BE2C (cell line): Measurements from ENCODE around the gene ZBTB25. TPM values are rescaled to one million over a fixed set of nuclear protein-coding genes. Genes with fewer than 3 reads are reported as not detected.

Source experiments
- DNase-seq: peaks from one replicate; pipeline ENCODE4 v3.0.0-alpha.2; 2020
- H3K27me3 ChIP-seq: fragments of 250-450 bp; sonication (Bioruptor Pico); 2 replicates; pipeline ENCODE4 v1.5.1; 2020; ENCODE audit warnings: mild to moderate bottlenecking
- H3K36me3 ChIP-seq: fragments of 250-450 bp; sonication (Bioruptor Pico); 2 replicates; pipeline ENCODE4 v1.5.1; 2020; ENCODE audit warnings: mild to moderate bottlenecking
- H3K4me1 ChIP-seq: fragments of 250-450 bp; sonication (Bioruptor Pico); 2 replicates; pipeline ENCODE4 v1.5.1; 2020
- H3K4me3 ChIP-seq: 2 replicates; pipeline ENCODE4 v1.5.1; 2011; ENCODE audit warnings: low read depth, low read length
- H3K9me3 ChIP-seq: fragments of 250-450 bp; sonication (Bioruptor Pico); 2 replicates; pipeline ENCODE4 v1.5.1; 2020
- polyA plus RNA-seq: library from polyadenylated mRNA; unstranded; fragments of >200 nt; gene quantifications from one replicate; pipeline ENCODE4 v1.2.1, GENCODE V29; 2012; ENCODE audit warnings: low read depth, missing spikeins; ENCODE audit not compliant: insufficient read length, insufficient read depth
- TF ChIP-seq, protein P1 (sequence below): IDR thresholded peaks from 2 replicates; pipeline ENCODE4 v1.5.1; 2012; ENCODE audit warnings: mild to moderate bottlenecking, low read depth, low read length

Gene ZBTB25, protein sequence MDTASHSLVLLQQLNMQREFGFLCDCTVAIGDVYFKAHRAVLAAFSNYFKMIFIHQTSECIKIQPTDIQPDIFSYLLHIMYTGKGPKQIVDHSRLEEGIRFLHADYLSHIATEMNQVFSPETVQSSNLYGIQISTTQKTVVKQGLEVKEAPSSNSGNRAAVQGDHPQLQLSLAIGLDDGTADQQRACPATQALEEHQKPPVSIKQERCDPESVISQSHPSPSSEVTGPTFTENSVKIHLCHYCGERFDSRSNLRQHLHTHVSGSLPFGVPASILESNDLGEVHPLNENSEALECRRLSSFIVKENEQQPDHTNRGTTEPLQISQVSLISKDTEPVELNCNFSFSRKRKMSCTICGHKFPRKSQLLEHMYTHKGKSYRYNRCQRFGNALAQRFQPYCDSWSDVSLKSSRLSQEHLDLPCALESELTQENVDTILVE
- 4.6 TPM for polyA plus RNA-seq

DNA sequence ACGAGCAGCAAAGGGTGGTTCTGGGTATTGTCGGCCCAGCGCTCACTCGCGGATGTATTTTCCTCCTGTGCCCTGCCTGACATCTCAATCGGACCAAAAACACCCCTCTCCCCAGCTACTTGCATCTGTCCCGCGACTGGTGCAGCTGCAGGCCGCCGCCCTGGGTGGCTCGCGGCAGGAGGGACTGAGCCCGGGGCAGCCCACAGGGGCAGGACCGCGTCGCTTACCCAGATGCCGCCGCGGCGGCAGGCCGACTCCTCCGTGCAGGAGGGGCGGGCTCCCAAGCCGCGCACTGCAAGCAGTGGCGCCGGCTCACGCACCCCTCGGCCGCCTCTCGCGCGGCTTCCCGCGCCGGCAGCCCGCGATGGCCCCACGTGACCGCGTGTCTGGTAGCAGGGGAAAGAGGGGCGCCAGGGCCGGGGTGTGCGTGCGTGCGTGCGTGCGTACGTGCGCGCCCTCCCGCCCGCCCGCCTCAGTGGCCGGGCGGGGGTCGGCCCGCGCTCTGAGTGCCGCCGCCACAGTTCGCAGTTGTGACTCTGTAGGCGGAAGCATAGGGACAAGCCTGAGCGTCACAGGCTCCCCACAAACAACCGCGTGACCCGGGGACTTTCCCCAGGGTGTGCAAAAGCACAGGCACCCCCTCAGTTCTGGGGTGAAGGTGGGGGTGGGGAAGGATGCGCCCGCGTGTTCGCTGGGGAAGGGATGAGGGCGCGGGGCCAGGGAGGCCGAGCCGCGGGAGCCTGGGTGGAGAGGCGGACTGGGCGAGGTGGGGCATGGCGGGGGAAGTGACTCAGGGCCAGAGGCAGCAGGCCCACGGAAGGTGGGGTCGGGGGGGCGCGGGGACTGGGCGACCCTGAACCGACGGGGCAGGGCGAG is at the start of gene ZBTB25:
Gene ZBTB25, minus strand, starts transcription at position 405 of the 876 bp plus-strand sequence. CDS start 13,305 bp downstream, outside the sequence.
- Histone ChIP-seq H3K4me3 (peak within 1 kb of the TSS; percentile 90), H3K4me1 (peaks cover 11% of the 10 kb centered on the region; the same call in 1 of the 2 replicates), H3K9me3 (no peaks in the 10 kb centered on the region), H3K36me3 (peaks cover 5% of the 10 kb centered on the region), H3K27me3 (no peaks in the 10 kb centered on the region)
- TF ChIP-seq, protein P1, sequence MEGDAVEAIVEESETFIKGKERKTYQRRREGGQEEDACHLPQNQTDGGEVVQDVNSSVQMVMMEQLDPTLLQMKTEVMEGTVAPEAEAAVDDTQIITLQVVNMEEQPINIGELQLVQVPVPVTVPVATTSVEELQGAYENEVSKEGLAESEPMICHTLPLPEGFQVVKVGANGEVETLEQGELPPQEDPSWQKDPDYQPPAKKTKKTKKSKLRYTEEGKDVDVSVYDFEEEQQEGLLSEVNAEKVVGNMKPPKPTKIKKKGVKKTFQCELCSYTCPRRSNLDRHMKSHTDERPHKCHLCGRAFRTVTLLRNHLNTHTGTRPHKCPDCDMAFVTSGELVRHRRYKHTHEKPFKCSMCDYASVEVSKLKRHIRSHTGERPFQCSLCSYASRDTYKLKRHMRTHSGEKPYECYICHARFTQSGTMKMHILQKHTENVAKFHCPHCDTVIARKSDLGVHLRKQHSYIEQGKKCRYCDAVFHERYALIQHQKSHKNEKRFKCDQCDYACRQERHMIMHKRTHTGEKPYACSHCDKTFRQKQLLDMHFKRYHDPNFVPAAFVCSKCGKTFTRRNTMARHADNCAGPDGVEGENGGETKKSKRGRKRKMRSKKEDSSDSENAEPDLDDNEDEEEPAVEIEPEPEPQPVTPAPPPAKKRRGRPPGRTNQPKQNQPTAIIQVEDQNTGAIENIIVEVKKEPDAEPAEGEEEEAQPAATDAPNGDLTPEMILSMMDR, result no peak
- peak; percentile 97 for DNase-seq

DNA sequence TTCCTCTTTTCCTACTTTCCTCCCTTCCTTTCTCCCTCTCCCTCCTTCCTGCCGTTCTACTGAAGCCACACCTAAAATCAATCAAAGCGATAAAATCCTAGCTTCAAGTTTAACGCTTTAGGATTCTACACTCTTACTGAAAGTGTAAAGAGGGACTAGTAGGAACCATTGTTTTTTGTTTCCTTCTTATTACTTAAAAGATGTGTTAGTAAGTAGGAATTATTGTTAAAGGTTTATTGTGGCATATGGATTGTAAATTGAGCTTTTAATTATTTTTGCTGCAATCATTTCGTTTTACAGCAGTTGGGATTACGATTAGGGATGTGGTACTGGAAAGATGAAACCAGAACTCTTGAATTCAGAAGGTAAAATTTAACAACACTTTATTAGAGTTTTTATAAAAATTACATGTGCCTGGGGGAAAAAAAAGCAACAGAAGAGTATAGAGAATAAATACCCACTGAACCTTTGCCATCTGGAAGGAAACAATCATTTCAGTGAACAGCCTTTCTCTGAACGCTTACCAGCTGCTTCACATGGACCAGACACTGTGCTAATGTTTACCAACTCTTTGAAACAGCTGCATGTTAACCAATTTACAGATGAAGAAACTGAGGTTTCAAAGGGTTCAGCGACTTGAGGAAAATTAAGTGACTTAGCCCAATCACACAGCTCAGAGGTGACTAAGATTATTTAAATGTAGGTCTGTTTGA is 47.1 kb upstream of the ZBTB25 start:
- Histone ChIP-seq H3K4me3 (no peak overlapping the region; the same call in 1 of the 2 replicates), H3K27me3 (peaks cover 7% of the 10 kb centered on the region; the same call in 1 of the 2 replicates), H3K4me1 (no peaks in the 10 kb centered on the region), H3K36me3 (no peaks in the 10 kb centered on the region), H3K9me3 (no peaks in the 10 kb centered on the region; the same call in 1 of the 2 replicates)
- no peak for DNase-seq
- TF ChIP-seq, protein P1, result no peak

DNA sequence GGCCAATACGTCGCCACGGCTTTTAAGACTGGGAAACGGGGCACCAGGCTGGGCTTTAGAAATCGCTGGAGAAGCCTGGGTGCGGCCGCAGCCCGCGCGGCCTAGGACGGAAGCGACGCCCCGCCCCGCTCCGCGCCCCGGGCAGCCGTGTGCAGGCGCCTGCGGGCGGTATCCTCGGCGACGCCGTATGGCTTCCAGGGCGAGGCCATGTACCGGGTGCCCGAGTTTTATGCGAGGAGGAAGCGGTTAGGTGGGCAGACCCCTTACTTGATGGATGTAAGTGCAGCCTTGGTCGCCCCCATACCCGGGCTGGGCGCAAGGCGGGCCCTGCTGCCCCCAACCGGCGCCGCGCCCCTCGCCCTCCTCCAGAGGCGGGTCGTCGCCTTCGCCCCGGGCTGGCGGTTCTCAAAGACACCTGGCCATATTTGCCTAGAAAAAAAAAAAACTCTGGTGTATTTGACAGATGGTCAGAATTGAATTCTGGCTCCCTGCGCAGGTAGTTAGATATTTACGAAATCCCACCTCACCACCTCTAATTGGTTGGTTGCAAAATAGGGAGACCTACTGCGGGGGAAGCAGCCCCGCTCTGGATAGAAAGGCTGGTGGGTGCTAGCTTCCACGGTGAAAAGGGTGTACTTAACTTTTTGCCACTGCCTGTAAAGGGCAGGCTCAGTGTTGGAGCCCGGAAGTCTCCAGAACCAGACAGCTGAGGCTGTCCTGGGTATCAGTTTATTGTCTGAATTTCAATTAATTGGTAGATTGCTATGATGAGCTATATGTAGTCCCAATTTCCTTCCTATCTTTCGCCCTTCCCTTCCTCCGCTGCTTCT is 46.4 kb upstream of the ZBTB25 start, which contains the start of gene PPP1R36:
Gene PPP1R36, plus strand, starts transcription at position 171 of the 830 bp plus-strand sequence. Its CDS starts 37 bp downstream, at position 208.
- Histone ChIP-seq H3K27me3 (peaks cover 7% of the 10 kb centered on the region; the same call in 1 of the 2 replicates), H3K4me1 (no peaks in the 10 kb centered on the region), H3K4me3 (peak within 1 kb of the TSS; percentile 55), H3K9me3 (no peaks in the 10 kb centered on the region; the same call in 1 of the 2 replicates), H3K36me3 (no peaks in the 10 kb centered on the region)
- peak; percentile 54 for DNase-seq
- TF ChIP-seq, protein P1, result no peak

DNA sequence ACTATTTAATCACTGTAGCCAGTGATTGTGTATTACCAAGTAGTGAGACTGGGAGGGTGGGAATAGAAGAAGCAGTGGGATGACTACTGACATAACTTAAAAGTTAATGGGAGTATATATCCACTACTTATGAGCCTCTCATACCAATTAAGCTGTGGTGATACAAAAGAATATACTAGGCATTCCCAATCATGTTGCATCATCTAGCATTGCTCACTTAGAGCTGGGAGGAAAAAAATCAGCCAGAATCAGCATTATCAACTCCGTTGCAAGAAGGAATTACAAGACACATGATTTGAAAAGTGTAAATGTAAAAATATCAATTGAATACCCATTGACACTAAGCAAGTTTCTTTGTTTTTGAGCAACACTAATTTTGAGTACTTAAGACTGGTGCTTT is 45.4 kb upstream of the ZBTB25 start:
- H3K36me3 ChIP-seq, result no peaks in the 10 kb centered on the region
- no peaks in the 10 kb centered on the region for H3K4me1 ChIP-seq
- no peak overlapping the region for H3K4me3 ChIP-seq
- TF ChIP-seq, protein P1, result no peak
- H3K9me3 ChIP-seq, result no peaks in the 10 kb centered on the region; the same call in 1 of the 2 replicates
- H3K27me3 ChIP-seq, result peaks cover 7% of the 10 kb centered on the region; the same call in 1 of the 2 replicates
- no peak for DNase-seq
